IPS-11a (cell line): ENCODE results near the gene IQGAP3.
A peak's percentile ranks its signal among the peaks of the same experiment; 100 is the strongest.
"Not testable (repeated sequence)": the region's sequence is repeated elsewhere in the genome, so short reads cannot be mapped to it uniquely, and the experiment has no call there.

Experiments
- H3K4me3 ChIP-seq: one replicate; pipeline ENCODE4 v1.5.1; 2013; ENCODE audit warnings: low read depth, low read length, control low read depth

The IQGAP3 gene, protein sequence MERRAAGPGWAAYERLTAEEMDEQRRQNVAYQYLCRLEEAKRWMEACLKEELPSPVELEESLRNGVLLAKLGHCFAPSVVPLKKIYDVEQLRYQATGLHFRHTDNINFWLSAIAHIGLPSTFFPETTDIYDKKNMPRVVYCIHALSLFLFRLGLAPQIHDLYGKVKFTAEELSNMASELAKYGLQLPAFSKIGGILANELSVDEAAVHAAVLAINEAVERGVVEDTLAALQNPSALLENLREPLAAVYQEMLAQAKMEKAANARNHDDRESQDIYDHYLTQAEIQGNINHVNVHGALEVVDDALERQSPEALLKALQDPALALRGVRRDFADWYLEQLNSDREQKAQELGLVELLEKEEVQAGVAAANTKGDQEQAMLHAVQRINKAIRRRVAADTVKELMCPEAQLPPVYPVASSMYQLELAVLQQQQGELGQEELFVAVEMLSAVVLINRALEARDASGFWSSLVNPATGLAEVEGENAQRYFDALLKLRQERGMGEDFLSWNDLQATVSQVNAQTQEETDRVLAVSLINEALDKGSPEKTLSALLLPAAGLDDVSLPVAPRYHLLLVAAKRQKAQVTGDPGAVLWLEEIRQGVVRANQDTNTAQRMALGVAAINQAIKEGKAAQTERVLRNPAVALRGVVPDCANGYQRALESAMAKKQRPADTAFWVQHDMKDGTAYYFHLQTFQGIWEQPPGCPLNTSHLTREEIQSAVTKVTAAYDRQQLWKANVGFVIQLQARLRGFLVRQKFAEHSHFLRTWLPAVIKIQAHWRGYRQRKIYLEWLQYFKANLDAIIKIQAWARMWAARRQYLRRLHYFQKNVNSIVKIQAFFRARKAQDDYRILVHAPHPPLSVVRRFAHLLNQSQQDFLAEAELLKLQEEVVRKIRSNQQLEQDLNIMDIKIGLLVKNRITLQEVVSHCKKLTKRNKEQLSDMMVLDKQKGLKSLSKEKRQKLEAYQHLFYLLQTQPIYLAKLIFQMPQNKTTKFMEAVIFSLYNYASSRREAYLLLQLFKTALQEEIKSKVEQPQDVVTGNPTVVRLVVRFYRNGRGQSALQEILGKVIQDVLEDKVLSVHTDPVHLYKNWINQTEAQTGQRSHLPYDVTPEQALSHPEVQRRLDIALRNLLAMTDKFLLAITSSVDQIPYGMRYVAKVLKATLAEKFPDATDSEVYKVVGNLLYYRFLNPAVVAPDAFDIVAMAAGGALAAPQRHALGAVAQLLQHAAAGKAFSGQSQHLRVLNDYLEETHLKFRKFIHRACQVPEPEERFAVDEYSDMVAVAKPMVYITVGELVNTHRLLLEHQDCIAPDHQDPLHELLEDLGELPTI (N-terminal part only)

DNA sequence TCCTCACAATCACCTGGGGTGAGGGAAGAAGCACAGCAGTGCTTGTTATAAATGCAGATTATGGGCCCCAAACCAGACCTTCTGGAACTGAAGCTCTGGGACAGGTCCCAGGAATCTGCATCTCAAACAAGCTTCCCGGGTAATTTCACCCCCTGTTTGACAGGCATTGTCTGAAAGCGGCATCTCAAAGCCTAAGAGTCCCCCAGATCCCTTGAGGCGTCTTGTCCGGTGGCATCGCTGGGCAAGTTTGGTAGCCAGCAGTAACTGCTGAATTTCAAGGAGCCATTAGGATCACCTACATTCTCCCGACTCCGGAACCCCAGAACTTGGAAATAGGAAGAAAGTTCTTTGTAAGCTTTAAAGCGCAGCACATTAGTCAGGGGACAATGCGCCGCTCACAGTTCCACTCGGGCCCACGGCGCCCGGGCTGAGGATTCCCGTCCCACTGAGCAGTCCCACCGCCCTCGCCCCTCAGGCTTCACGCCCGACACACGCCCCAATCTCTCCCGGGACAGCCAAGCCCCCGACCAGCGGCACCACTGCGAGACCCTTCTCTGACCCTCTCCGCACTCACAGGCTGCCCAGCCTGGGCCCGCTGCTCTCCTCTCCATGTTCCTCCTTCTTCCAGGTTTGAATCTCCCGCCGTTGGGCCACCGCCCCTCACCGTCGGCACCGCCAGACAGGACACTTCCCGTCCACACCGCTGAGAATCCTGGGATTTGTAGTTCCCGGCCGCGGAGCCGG lies at the start of gene IQGAP3:
Gene IQGAP3 (minus strand): TSS at position 647 of the 744 bp plus-strand sequence. CDS start 36 bp downstream, at position 611.
- H3K4me3 ChIP-seq, result peak within 1 kb of the TSS; percentile 90

DNA sequence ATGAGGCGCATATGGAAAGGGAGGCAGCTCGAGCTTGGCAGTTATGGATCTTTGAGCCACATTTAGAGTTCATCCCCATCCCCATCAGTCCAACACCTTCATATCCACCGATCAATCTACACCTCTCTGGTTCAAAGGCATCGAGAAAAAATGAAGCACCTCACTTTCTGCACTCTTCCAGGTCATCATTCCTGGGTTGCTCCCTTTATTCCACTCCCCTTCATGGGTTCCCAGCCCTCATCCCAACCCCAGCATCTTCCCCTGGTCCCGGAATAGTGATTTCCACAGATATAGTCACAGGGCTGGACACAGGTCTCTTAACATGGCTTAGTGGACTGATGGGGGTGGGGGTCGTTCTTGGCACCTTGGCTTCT lies 47.2 kb upstream of the IQGAP3 start:
- H3K4me3 ChIP-seq, result no peak overlapping the region

DNA sequence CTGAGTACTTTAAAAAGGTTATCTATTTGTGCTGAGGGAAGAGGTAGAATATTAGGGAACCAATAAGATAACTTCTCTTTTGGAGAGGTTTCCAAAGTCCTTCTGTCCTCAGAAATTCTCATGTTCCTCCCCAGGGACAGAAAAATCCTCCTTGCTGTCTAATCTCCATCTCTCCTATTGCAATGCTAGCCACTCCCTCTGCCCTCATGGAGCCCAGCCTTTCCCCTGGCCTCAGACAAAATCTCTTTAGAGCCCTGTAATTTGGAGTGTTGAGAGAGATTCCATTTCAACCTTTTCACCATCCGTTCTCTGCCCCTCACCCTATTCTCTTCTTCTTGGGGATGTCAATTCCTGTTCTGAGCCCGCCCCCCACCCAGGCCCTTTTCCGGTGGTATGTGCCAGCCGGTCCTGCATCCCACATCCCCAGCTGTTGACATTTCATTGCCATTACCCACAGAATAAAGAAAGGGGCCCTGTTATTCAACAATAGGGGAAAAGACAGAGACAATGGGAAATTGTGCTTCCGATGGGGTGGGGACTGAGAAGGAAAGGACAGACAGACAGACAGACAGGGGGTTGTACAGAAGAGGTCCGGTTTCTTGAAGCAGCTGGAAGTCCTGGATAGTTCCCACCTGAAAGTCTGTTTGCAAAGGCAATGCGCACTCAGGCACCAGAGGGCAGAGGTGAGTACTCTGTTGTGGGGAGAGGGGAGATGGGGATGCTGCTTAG lies 46.7 kb upstream of the IQGAP3 start, which contains the start of gene HAPLN2:
Gene HAPLN2 (plus strand): TSS at position 563 of the 729 bp plus-strand sequence. CDS start 4,076 bp downstream, outside the sequence.
- H3K4me3 ChIP-seq, result no peak within 1 kb of the TSS

DNA sequence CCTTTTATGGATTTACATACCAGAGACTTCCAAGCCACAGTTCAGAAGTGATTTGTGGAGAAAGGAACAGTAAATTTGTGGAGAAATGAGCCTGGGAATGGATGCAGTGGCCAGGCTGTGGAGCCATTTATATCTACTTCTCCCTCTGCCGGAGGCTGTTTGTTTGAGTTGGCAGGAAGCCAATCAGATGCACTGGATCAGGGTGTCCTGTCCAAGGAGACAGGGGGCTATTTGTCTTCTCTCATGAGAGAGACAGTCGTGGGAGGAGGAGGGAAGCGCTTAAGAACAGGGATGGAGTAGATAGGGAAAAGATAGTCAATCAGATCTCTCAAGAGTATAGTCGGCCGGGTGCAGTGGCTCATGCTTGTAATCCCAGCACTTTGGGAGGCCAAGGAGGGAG lies 44.1 kb upstream of the IQGAP3 start:
- H3K4me3 ChIP-seq, result no peak overlapping the region

DNA sequence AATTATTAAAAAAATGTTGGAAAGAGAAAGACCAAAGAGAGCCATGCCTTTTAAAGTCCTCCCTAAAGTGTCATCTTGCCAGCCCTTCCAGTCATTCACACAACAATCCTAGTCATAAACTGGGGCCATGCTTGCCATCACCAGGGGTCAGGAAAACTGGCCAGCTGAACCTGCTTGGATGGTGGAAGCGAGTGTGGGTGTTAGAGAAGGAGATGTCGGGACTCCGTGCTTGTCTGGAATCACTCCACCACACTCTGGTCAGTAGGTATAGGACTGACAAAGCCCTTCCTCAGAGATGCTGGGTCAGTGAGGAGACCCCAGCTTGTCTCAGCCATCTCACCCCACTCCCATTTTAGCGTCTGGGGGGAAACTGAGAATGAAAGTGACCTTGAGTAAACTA lies 43.6 kb upstream of the IQGAP3 start:
- H3K4me3 ChIP-seq, result no peak overlapping the region

- H3K4me3 ChIP-seq, result no peak overlapping the region
These were observed 40.3 kb upstream of the IQGAP3 start for GRCh38 chr1:156612666-156613065.

DNA sequence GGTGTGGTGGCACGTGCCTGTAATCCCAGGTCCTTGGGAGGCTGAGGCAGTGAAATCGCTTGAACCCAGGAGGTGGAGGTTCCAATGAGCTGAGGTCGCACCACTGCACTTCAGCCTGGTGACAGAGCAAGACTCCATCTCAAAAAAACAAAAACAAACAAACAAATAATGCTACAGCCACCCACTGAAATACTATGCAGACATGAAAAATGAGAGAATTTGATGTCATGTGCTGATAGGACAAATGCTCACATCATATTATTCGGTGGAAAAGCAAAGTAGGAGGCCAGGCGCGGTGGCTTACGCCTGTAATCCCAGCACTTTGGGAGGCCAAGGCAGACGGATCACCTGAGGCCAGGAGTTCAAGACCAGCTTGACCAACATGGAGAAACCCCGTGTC lies 37.7 kb upstream of the IQGAP3 start:
- H3K4me3 ChIP-seq, result not testable (repeated sequence)

DNA sequence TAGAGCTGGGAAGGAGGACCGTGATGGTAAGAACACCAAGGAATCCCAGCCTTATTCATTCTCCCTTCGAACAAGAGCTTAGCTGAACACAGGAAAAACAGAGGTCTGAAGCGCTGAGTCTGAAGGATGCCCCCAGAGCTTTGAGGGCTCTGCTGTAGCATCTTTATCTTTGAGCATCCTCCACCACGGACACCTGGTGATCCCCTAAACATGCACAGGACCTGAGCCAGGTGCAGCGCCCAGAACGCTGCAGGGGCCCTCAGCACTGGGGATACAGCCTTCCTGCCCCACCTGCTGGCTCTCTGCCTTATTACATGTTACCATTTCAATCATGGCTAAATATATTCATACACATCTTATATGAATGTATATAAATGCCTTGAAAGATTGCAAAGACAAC lies 36.6 kb upstream of the IQGAP3 start:
- H3K4me3 ChIP-seq, result no peak overlapping the region

DNA sequence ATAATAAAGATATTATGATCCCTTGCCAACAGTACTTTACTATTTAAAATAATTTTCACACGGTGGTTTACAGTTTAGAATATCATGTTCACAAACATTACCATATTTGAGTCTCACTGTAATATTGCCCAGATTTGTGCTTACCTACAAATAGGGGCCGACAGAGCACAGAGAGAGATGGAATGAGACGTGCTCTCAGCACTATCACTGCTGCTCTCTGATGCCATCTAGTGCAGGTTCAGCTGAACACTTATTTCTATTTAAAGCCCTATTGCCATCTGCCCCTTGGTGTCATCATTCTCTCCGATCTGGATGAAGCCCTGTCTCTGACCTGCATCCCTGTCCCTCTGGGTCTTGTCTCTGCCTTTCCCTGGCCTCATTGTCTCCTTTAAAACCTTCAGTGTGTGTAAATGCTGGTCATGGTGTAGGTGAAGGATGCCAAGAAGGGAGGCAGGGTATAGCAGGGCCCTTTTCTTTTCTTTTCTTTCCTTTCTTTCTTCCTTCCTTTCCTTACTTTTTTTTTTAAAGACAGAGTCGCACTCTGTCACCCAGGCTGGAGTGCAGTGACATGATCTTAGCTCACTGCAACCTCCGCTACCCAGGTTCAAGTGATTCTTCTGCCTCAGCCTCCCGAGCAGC lies 35.8 kb upstream of the IQGAP3 start:
- H3K4me3 ChIP-seq, result no peak overlapping the region

GRCh38 chr1:156607344-156607743 lies 35.0 kb upstream of the IQGAP3 start:
- H3K4me3 ChIP-seq, result not testable (repeated sequence)

DNA sequence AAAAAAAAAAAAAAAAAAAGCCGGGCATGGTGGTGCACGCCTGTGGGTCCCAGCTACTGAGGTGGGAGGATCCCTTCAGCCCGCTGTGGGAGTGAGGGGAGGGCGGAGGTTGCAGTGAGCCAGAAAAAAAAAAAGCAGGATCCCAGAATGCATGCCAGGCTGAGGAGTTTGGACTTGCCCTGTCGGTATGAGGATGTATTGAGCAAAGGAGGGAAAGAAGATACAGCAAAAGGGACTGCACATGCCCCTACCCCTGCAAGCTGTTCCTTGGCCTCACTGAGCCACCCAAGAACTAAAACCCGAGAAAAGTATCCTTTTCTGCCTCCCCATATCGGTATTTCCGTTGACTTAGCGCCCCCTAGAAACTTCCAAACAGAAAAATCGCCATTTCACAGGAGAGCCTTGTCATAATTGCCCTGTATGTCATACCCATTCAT lies 30.2 kb upstream of the IQGAP3 start:
- H3K4me3 ChIP-seq, result no peak overlapping the region

DNA sequence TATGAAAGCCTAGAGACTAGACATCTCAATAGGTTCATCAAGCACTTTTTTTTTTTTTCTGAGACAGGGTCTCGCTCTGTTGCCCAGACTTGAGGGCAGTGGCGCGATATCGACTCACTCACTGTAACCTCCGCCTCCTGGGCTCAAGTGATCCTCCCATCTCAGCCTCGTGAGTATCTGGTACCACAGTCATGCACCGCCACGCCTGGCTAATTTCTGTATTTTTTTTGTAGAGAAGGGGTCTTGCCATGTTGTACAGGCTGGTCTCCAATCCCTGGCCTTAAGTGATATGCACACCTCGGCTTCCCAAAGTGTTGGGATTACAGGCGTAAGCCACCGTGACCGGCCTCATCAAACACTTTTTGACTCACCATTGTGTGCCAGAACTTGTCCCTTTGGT lies 29.5 kb upstream of the IQGAP3 start:
- peak overlapping the region; percentile 90 for H3K4me3 ChIP-seq

GRCh38 chr1:156601122-156601830 lies 28.9 kb upstream of the IQGAP3 start, which contains the start of gene GPATCH4:
Gene GPATCH4, minus strand, starts transcription at chr1:156601479.
- peak within 1 kb of the TSS; percentile 90 for H3K4me3 ChIP-seq

DNA sequence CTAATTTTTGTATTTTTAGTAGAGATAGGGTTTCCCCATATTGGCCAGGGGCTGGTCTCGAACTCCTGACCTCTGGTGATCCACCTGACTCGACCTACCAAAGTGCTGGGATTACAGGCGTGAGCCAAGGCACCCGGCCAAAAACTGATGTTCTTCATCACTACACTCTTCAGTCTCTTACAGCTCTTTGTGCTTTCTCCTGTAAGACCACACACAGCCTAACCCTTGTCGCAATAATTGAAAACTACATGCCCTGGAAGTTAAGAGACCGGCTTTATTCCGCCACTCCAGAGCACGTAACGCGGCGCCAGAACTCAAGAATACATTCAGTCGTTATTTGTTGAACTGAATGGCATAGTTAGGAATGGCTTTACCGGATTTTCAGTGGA lies 28.4 kb upstream of the IQGAP3 start:
- peak overlapping the region; percentile 90 for H3K4me3 ChIP-seq

GRCh38 chr1:156599811-156600210 lies 27.4 kb upstream of the IQGAP3 start:
- H3K4me3 ChIP-seq, result no peak overlapping the region

DNA sequence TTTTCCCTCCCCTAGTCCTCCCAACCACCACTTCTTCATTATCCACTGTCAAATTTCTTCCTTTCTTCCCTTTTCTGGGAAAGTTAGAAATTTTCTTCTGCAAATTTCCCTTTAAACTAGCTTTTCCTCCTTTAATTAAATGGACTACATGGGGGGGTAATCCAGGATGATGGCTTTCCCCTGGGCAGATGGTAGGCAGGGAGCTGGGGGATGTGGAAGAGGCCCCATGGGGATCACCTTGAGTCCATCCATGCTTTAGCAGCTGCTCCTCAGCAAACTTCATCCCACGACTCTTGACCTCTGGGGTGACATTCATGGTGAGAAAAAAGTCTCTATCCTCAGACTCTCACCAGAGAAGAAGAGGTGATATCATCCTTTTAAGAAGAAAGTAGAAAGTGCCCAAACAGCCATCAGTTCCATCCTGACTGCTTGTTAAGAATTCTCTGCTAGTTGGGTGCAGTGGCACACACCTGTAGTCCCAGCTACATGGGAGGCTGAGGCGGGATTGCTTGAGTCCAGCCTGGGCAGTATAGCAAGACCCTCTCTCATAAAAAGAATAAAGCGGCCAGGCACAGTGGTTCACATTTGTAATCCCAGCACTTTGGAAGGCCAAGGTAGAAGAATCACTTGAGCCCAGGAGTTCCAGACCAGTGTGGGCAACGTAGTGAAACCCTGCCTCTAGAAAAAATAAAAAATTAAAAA lies 26.5 kb upstream of the IQGAP3 start:
- no peak overlapping the region for H3K4me3 ChIP-seq

DNA sequence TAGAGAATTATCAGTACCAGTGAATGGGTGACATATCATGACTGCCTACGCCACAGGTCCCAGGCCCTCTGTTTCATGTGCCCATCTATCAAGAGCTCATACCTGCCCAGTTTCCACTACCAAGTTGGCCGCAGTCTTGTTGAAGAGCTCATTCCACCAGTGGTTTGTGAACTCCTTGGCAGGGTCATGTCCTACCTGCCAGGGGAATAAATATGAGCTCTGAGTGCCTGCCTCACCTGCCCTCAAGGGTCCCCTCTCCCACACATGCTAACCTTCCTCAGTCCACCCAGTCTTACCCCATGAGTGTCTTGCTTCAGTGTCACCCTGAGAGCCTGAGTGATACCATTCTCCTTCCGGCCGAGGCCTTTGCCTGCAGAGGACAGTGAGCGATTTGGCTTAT lies 25.8 kb upstream of the IQGAP3 start:
- no peak overlapping the region for H3K4me3 ChIP-seq

- H3K4me3 ChIP-seq, result no peak overlapping the region
These were observed 24.1 kb upstream of the IQGAP3 start for GRCh38 chr1:156596426-156596825.
